B cell (primary cell): ENCODE data around the gene MTUS2. TPM values are rescaled to one million over a fixed set of nuclear protein-coding genes. Genes with fewer than 3 reads are reported as not detected.

Experiments
- ATAC-seq: fragments of 200-7000 bp; cut with Tn5 transposase; one replicate; pipeline ENCODE4 v1.10.0; 2021; ENCODE audit warnings: low read depth, mild to moderate bottlenecking, moderate number of reproducible peaks, moderate library complexity
- CTCF ChIA-PET: fragments of 350-600 bp; sonication (Branson Sonifier 250); formaldehyde crosslinking; loops from one replicate; lab custom pipeline; 2021; ENCODE audit warnings: antibody characterized with exemption, inconsistent platforms; lab: Charles Lee
- POLR2A ChIA-PET: fragments of 350-600 bp; sonication (Branson Sonifier 250); formaldehyde crosslinking; loops from one replicate; lab custom pipeline; 2021; ENCODE audit warnings: antibody characterized with exemption; lab: Charles Lee
- DNase-seq: peaks from one replicate; pipeline ENCODE4 v3.0.0; 2013
- H2AFZ ChIP-seq: 2 replicates; pipeline ENCODE4 v1.6.1; 2012; ENCODE audit warnings: mild to moderate bottlenecking, low read depth, low read length; ENCODE audit not compliant: insufficient read depth, poor library complexity, severe bottlenecking
- H3K27ac ChIP-seq, 2 donors: 1 replicate in 1 of 2; 2 replicates in 1 of 2; pipeline ENCODE4 v1.5.1; 2012 to 2013; ENCODE audit warnings: low read length in 2 of 2, mild to moderate bottlenecking in 2 of 2, moderate library complexity in 1 of 2
- H3K27me3 ChIP-seq, 4 experiments: fragments of 200-600 bp in 1 of 4; sonication (generic) in 1 of 4; replicated peaks in 1 of 4; 1 replicate in 2 of 4; 2 replicates in 2 of 4; pipeline versions ENCODE4 v1.6.1 to v1.7.0; 2013 to 2016; ENCODE audit warnings: low read length in 3 of 4, mild to moderate bottlenecking in 2 of 4, mixed read lengths in 1 of 4, moderate library complexity in 1 of 4; ENCODE audit not compliant: insufficient read depth in 4 of 4, control insufficient read depth in 3 of 4; ENCODE audit errors: control extremely low read depth in 1 of 4
- H3K36me3 ChIP-seq, 2 experiments: replicated peaks in 1 of 2; 1 replicate in 1 of 2; 2 replicates in 1 of 2; pipeline versions ENCODE4 v1.6.1 to v1.7.1; 2013; ENCODE audit warnings: low read length in 1 of 2; ENCODE audit not compliant: insufficient read depth in 2 of 2, control insufficient read depth in 1 of 2; ENCODE audit errors: control extremely low read depth in 1 of 2, extremely low read depth in 1 of 2
- H3K4me1 ChIP-seq, 2 donors: fragments of 200-600 bp in 1 of 2; sonication (generic) in 1 of 2; 1 replicate in 1 of 2; 2 replicates in 1 of 2; pipeline versions ENCODE4 v1.5.1 to v1.6.1; 2013 to 2017; ENCODE audit warnings: low read length in 2 of 2; ENCODE audit not compliant: control insufficient read depth in 2 of 2, insufficient read depth in 2 of 2
- H3K4me2 ChIP-seq: replicated peaks from 2 replicates; pipeline ENCODE3; 2012; ENCODE audit warnings: mild to moderate bottlenecking, low read depth, low read length; ENCODE audit not compliant: poor library complexity, severe bottlenecking
- H3K4me3 ChIP-seq, 5 experiments: fragments of 200-600 bp in 1 of 5; sonication (generic) in 1 of 5; 1 replicate in 3 of 5; 2 replicates in 2 of 5; pipeline versions ENCODE4 v1.5.1 to v1.7.0; 2011 to 2016; ENCODE audit warnings: low read length in 4 of 5, mild to moderate bottlenecking in 4 of 5, low read depth in 2 of 5, control low read depth in 1 of 5, moderate library complexity in 1 of 5; ENCODE audit not compliant: insufficient read depth in 1 of 5; ENCODE audit errors: control extremely low read depth in 1 of 5, extremely low read depth in 1 of 5
- H3K79me2 ChIP-seq: fragments of 200-600 bp; sonication (generic); one replicate; pipeline ENCODE4 v1.6.0; 2016; ENCODE audit warnings: low read length; ENCODE audit not compliant: control insufficient read depth, insufficient read depth
- H3K9ac ChIP-seq: fragments of 200-600 bp; sonication (generic); 2 replicates; pipeline ENCODE4 v1.6.1; 2017; ENCODE audit warnings: mild to moderate bottlenecking, low read length, moderate library complexity
- H3K9me3 ChIP-seq, 3 donors: one replicate each; pipeline versions ENCODE4 v1.6.1 to v1.7.1; 2013; ENCODE audit warnings: low read length in 2 of 3; ENCODE audit not compliant: control insufficient read depth in 2 of 3, insufficient read depth in 1 of 3; ENCODE audit errors: control extremely low read depth in 1 of 3
- H4K20me1 ChIP-seq: 2 replicates; pipeline ENCODE4 v1.6.0; 2012; ENCODE audit warnings: mild to moderate bottlenecking, low read length; ENCODE audit not compliant: insufficient read depth, control insufficient read depth, poor library complexity, severe bottlenecking
- H3K27ac Mint-ChIP-seq: one replicate; pipeline ENCODE4 v1.8.0; 2021; ENCODE audit warnings: mixed read lengths
- H3K27me3 Mint-ChIP-seq: one replicate; pipeline ENCODE4 v1.8.0; 2021; ENCODE audit warnings: mixed read lengths
- H3K4me1 Mint-ChIP-seq: one replicate; pipeline ENCODE4 v1.8.0; 2021; ENCODE audit warnings: mixed read lengths
- H3K4me3 Mint-ChIP-seq: one replicate; pipeline ENCODE4 v1.8.0; 2021; ENCODE audit warnings: mixed read lengths
- H3K9me3 Mint-ChIP-seq: one replicate; pipeline ENCODE4 v1.8.0; 2022; ENCODE audit warnings: mixed read lengths; ENCODE audit not compliant: insufficient read depth
- EZH2 ChIP-seq: IDR thresholded peaks from 2 replicates; pipeline ENCODE4 v1.6.1; 2012; ENCODE audit warnings: borderline replicate concordance, low read depth, mild to moderate bottlenecking, moderate library complexity, low read length; ENCODE audit not compliant: insufficient read depth, poor library complexity, severe bottlenecking
- WGBS: methylation state at CpG from one replicate; pipeline ENCODE4 v1.1.5; 2013; ENCODE audit warnings: missing lambda C conversion rate; ENCODE audit not compliant: insufficient coverage; 5-methylcytosine and 5-hydroxymethylcytosine counted together
- intact Hi-C: fragments of 100-400 bp; cut with micrococcal nuclease; formaldehyde crosslinking; loops from one replicate; pipeline ENCODE4 v1.10.0; 2022
- polyA plus RNA-seq: library from polyadenylated mRNA; depleted of rRNA; stranded (reverse); fragments of >200 nt; gene quantifications from 2 replicates; pipeline ENCODE4 v1.2.3, GENCODE V29; 2012
- total RNA-seq, 2 donors: library from RNA; stranded (reverse); fragments of 120-200 nt in 1 of 2; gene quantifications; 1 replicate in 1 of 2; 2 replicates in 1 of 2; pipeline versions ENCODE4 v1.2.3 to v1.2.4, GENCODE V29; 2013 to 2022
- TF ChIP-seq, protein P1 (sequence below): fragments of 200-600 bp; IDR thresholded peaks from one replicate; pipeline ENCODE4 v1.8.0; 2022; ENCODE audit warnings: antibody characterized with exemption, mild to moderate bottlenecking

MTUS2 gene
- total and polyA plus RNA-seq, 2 donors (not counting 1 experiment from before 2014, with no cell fraction given), result 0.12 TPM; not detected in 1

DNA sequence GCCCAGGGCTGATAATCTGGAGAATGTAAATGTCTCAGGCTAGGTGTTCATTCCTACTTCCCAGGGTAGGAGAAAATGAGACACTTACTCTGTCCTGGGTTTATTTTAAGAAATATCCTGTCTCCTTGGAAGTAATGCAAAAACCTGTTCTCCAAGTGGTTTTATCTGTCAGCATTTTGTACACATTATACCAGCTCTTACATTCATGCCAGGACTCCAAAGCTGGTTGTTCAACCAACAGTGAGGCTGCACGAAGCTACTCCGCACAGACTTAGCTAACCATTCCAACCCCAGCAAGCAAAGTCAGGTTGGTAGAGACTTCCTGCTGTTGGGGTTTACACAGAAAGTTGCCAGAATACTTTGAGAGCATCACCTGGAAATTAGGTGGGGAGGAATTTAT lies 719.7 kb downstream of the MTUS2 start:
- peaks cover 0 to 2% of the 10 kb centered on the region in 2 experiments for H3K36me3 ChIP-seq
- H3K27me3 Mint-ChIP-seq, result no peaks in the 10 kb centered on the region
- no peak overlapping the region for H3K27ac Mint-ChIP-seq
- H3K4me3 Mint-ChIP-seq, result no peak overlapping the region
- no peak for TF ChIP-seq EZH2
- TF ChIP-seq, protein P1, sequence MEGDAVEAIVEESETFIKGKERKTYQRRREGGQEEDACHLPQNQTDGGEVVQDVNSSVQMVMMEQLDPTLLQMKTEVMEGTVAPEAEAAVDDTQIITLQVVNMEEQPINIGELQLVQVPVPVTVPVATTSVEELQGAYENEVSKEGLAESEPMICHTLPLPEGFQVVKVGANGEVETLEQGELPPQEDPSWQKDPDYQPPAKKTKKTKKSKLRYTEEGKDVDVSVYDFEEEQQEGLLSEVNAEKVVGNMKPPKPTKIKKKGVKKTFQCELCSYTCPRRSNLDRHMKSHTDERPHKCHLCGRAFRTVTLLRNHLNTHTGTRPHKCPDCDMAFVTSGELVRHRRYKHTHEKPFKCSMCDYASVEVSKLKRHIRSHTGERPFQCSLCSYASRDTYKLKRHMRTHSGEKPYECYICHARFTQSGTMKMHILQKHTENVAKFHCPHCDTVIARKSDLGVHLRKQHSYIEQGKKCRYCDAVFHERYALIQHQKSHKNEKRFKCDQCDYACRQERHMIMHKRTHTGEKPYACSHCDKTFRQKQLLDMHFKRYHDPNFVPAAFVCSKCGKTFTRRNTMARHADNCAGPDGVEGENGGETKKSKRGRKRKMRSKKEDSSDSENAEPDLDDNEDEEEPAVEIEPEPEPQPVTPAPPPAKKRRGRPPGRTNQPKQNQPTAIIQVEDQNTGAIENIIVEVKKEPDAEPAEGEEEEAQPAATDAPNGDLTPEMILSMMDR, result no peak
- peaks cover 32% of the 10 kb centered on the region for H3K79me2 ChIP-seq
- H2AFZ ChIP-seq, result no peak overlapping the region
- H3K9me3 ChIP-seq, result no peaks in the 10 kb centered on the region
- WGBS, result no CpG with 5 or more reads among the region's 2 CpGs
- H3K4me1 Mint-ChIP-seq, result peaks cover 11% of the 10 kb centered on the region
- ATAC-seq, result no peak
- intact Hi-C loops, result no loop called here
- no peaks in the 10 kb centered on the region for H3K4me1 ChIP-seq
- H3K27ac ChIP-seq, result no peak overlapping the region
- H3K9ac ChIP-seq, result no peak overlapping the region
- H3K4me2 ChIP-seq, result no peak overlapping the region
- no peaks in the 10 kb centered on the region for H4K20me1 ChIP-seq
- no peak overlapping the region for H3K4me3 ChIP-seq
- DNase-seq, result no peak
- H3K9me3 Mint-ChIP-seq, result no peaks in the 10 kb centered on the region
- ChIA-PET POLR2A (no interaction called here), CTCF (no interaction called here)
- H3K27me3 ChIP-seq, result no peaks in the 10 kb centered on the region

- 85% methylated on average over 3 of the region's 5 CpGs for WGBS
- Histone ChIP-seq H3K79me2 (peaks cover 35% of the 10 kb centered on the region), H3K4me1 (no peaks in the 10 kb centered on the region), H4K20me1 (no peaks in the 10 kb centered on the region), H3K9ac (no peak overlapping the region), H2AFZ (no peak overlapping the region), H3K4me3 (no peak overlapping the region), H3K9me3 (no peaks in the 10 kb centered on the region), H3K27me3 (no peaks in the 10 kb centered on the region), H3K27ac (no peak overlapping the region), H3K4me2 (no peak overlapping the region), H3K36me3 (peaks cover 0 to 2% of the 10 kb centered on the region in 2 experiments)
- Mint-ChIP-seq H3K4me3 (no peak overlapping the region), H3K27ac (no peak overlapping the region), H3K4me1 (peaks cover 11% of the 10 kb centered on the region), H3K9me3 (no peaks in the 10 kb centered on the region), H3K27me3 (no peaks in the 10 kb centered on the region)
- ChIA-PET POLR2A (no interaction called here), CTCF (no interaction called here)
- DNase-seq, result no peak
- TF ChIP-seq, protein P1, result no peak
- no peak for TF ChIP-seq EZH2
- no peak for ATAC-seq
- intact Hi-C loops, result no loop called here
Observed at GRCh38 chr13:29540334-29540733, 720.2 kb downstream of the MTUS2 start.
